Nephron progenitor cell (in vitro differentiated cells): ENCODE data around the gene UVRAG.

Experiments
- DNase-seq: peaks from one replicate; pipeline ENCODE4 v3.0.0; 2021
- H3K27ac Mint-ChIP-seq: 2 replicates; pipeline ENCODE4 v1.8.0; 2021; ENCODE audit warnings: mild to moderate bottlenecking, moderate library complexity, mixed read lengths
- H3K27me3 Mint-ChIP-seq: 2 replicates; pipeline ENCODE4 v1.8.0; 2021; ENCODE audit warnings: mild to moderate bottlenecking, low read depth, mixed read lengths; ENCODE audit not compliant: poor library complexity
- H3K36me3 Mint-ChIP-seq: 2 replicates; pipeline ENCODE4 v1.8.0; 2021; ENCODE audit warnings: low read depth, mixed read lengths
- H3K4me1 Mint-ChIP-seq: 2 replicates; pipeline ENCODE4 v1.8.0; 2021; ENCODE audit warnings: mixed read lengths
- H3K4me3 Mint-ChIP-seq: 2 replicates; pipeline ENCODE4 v1.8.0; 2021; ENCODE audit warnings: mild to moderate bottlenecking, moderate library complexity, mixed read lengths
- H3K9me3 Mint-ChIP-seq: 2 replicates; pipeline ENCODE4 v1.8.0; 2021; ENCODE audit warnings: mild to moderate bottlenecking, moderate library complexity, mixed read lengths
- TF ChIP-seq, protein P1 (sequence below): fragments of 200-600 bp; sonication (generic); IDR thresholded peaks from 2 replicates; pipeline ENCODE4 v1.5.0; 2021; ENCODE audit warnings: antibody characterized with exemption

The UVRAG gene

GRCh38 chr11:75856912-75857311 lies 41.9 kb downstream of the UVRAG start:
- DNase-seq: no peak
- no peaks in the 10 kb centered on the region for H3K4me1 Mint-ChIP-seq
- no peak overlapping the region for H3K4me3 Mint-ChIP-seq
- peaks cover 31% of the 10 kb centered on the region for H3K36me3 Mint-ChIP-seq
- H3K9me3 Mint-ChIP-seq: no peaks in the 10 kb centered on the region
- no peaks in the 10 kb centered on the region for H3K27me3 Mint-ChIP-seq
- TF ChIP-seq, protein P1, sequence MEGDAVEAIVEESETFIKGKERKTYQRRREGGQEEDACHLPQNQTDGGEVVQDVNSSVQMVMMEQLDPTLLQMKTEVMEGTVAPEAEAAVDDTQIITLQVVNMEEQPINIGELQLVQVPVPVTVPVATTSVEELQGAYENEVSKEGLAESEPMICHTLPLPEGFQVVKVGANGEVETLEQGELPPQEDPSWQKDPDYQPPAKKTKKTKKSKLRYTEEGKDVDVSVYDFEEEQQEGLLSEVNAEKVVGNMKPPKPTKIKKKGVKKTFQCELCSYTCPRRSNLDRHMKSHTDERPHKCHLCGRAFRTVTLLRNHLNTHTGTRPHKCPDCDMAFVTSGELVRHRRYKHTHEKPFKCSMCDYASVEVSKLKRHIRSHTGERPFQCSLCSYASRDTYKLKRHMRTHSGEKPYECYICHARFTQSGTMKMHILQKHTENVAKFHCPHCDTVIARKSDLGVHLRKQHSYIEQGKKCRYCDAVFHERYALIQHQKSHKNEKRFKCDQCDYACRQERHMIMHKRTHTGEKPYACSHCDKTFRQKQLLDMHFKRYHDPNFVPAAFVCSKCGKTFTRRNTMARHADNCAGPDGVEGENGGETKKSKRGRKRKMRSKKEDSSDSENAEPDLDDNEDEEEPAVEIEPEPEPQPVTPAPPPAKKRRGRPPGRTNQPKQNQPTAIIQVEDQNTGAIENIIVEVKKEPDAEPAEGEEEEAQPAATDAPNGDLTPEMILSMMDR: no peak
- no peak overlapping the region for H3K27ac Mint-ChIP-seq

- Mint-ChIP-seq H3K36me3 (peaks cover 29% of the 10 kb centered on the region), H3K9me3 (no peaks in the 10 kb centered on the region), H3K27me3 (no peaks in the 10 kb centered on the region), H3K4me3 (no peak overlapping the region), H3K27ac (no peak overlapping the region), H3K4me1 (no peaks in the 10 kb centered on the region)
- no peak for DNase-seq
- TF ChIP-seq, protein P1: no peak
These were observed 43.0 kb downstream of the UVRAG start for GRCh38 chr11:75858042-75858441.

DNA sequence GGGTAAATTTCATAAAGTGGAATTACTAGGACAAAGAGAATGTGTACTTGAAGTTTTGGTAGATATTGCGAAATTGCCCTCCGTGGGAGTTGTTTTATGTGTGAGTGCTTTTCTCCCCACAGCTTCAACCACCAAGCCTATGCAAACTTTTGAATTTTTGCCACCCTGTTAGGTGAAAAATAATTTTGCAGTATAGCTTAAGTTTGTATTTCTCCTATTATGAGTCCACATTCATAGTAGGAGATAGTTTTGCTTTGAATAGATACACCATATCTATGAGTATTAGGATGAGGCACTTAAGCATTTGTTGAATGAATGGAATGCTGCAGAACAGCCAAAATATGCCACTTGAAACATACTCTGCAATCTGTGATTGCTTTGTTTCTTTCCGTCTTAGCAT lies 43.6 kb downstream of the UVRAG start:
- Mint-ChIP-seq H3K4me1 (no peaks in the 10 kb centered on the region), H3K9me3 (no peaks in the 10 kb centered on the region), H3K27ac (no peak overlapping the region), H3K36me3 (peaks cover 29% of the 10 kb centered on the region), H3K27me3 (no peaks in the 10 kb centered on the region), H3K4me3 (no peak overlapping the region)
- DNase-seq: no peak
- TF ChIP-seq, protein P1: no peak

DNA sequence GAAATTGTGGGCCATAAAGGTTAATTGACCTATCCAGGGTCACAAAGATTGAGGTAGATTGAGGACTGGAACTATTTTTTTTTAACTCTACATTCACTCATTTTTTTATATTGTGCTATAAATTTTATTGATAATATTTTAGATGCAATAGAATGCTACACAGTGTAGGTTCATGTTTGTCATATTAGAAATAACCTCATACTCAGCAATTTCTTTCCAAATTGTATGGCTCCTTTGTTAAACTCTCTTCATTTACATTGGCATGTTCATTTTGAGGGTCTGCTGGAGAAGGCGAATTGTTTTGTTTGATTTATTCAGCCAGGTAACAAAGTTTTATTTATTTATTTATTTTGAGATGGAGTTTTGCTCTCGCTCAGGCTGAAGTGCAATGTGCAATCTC lies 44.6 kb downstream of the UVRAG start:
- DNase-seq: no peak
- H3K27ac Mint-ChIP-seq: no peak overlapping the region
- no peaks in the 10 kb centered on the region for H3K4me1 Mint-ChIP-seq
- H3K27me3 Mint-ChIP-seq: no peaks in the 10 kb centered on the region
- H3K36me3 Mint-ChIP-seq: peaks cover 29% of the 10 kb centered on the region
- TF ChIP-seq, protein P1: no peak
- H3K4me3 Mint-ChIP-seq: no peak overlapping the region
- H3K9me3 Mint-ChIP-seq: no peaks in the 10 kb centered on the region

- Mint-ChIP-seq H3K9me3 (no peaks in the 10 kb centered on the region), H3K27ac (no peak overlapping the region), H3K4me1 (no peaks in the 10 kb centered on the region), H3K36me3 (peaks cover 17% of the 10 kb centered on the region), H3K4me3 (no peak overlapping the region), H3K27me3 (no peaks in the 10 kb centered on the region)
- no peak for DNase-seq
- TF ChIP-seq, protein P1: no peak
These were observed 47.4 kb downstream of the UVRAG start for GRCh38 chr11:75862437-75862836.

GRCh38 chr11:75867778-75868374 lies 52.9 kb downstream of the UVRAG start:
- DNase-seq: peak; percentile 47

More at GRCh38 chr11:75867778-75868374, 52.9 kb downstream of the UVRAG start:
- Mint-ChIP-seq H3K4me3 (no peak overlapping the region), H3K27me3 (no peaks in the 10 kb centered on the region), H3K9me3 (no peaks in the 10 kb centered on the region), H3K36me3 (peaks cover 4% of the 10 kb centered on the region), H3K27ac (no peak overlapping the region), H3K4me1 (no peaks in the 10 kb centered on the region)
- TF ChIP-seq, protein P1: peak; percentile 80
